NCI-H2227 (cell line): Measurements from ENCODE around the gene DENND6B.

ENCODE experiments used
- DNase-seq: peaks from one replicate; lab custom pipeline; 2025; ENCODE audit not compliant: unreplicated experiment; lab: John Stamatoyannopoulos, UW

The DENND6B gene

GRCh38 chr22:50304528-50305392 is 22.1 kb downstream of the DENND6B start:
- no peak for DNase-seq

GRCh38 chr22:50303848-50304527 is 22.8 kb downstream of the DENND6B start:
- no peak for DNase-seq

- DNase-seq, result no peak
Measured at GRCh38 chr22:50303515-50303847, 23.3 kb downstream of the DENND6B start.

GRCh38 chr22:50302564-50302963 is 24.2 kb downstream of the DENND6B start:
- peak; percentile 20 for DNase-seq

- DNase-seq, result no peak
Measured at GRCh38 chr22:50302041-50302541, 24.7 kb downstream of the DENND6B start.

GRCh38 chr22:50301581-50301991 is 25.2 kb downstream of the DENND6B start:
- DNase-seq, result peak; percentile 76

GRCh38 chr22:50300620-50301257 is 26.1 kb downstream of the DENND6B start:
- DNase-seq, result no peak

GRCh38 chr22:50299785-50300619 is 26.8 kb downstream of the DENND6B start:
- DNase-seq, result no peak

GRCh38 chr22:50298937-50299784 is 27.7 kb downstream of the DENND6B start:
- DNase-seq, result peak; percentile 12

GRCh38 chr22:50298266-50298637 is 28.6 kb downstream of the DENND6B start:
- no peak for DNase-seq

- no peak for DNase-seq
Measured at GRCh38 chr22:50297510-50298265, 29.1 kb downstream of the DENND6B start.

GRCh38 chr22:50296658-50297490 is 29.9 kb downstream of the DENND6B start:
- DNase-seq, result no peak

- no peak for DNase-seq
Measured at GRCh38 chr22:50294319-50294656, 32.5 kb downstream of the DENND6B start.

- DNase-seq, result no peak
Measured at GRCh38 chr22:50293441-50294318, 33.1 kb downstream of the DENND6B start.

GRCh38 chr22:50292643-50293440 is 34.0 kb downstream of the DENND6B start:
- no peak for DNase-seq

GRCh38 chr22:50289942-50290630 is 36.7 kb downstream of the DENND6B start:
- DNase-seq, result no peak
